ENCODE data around the gene PLA2G12A.
A peak's percentile ranks its signal among the peaks of the same experiment; 100 is the strongest.

The PLA2G12A gene
- total RNA-seq = 9.0 to 14.9 reads per million in 2 donors

- peak; percentile 53 to 81 (median 76) for DNase-seq
These were observed at the start of gene PLA2G12A for GRCh38 chr4:109729718-109730618. TSS of gene PLA2G12A (minus strand) at chr4:109730070. CDS start at chr4:109729809, 261 bp downstream.

- DNase-seq = no peak
These were observed 35.0 kb upstream of the PLA2G12A start for GRCh38 chr4:109764789-109765402.

GRCh38 chr4:109764376-109764775, 34.5 kb upstream of the PLA2G12A start:
- no peak for DNase-seq

GRCh38 chr4:109760682-109761081, 30.8 kb upstream of the PLA2G12A start:
- DNase-seq = peak in 1 of 5 experiments; percentile 11

- no peak for DNase-seq
These were observed 25.8 kb upstream of the PLA2G12A start for GRCh38 chr4:109755656-109756055.

GRCh38 chr4:109754093-109754857, 24.4 kb upstream of the PLA2G12A start:
- peak in 1 of 5 experiments; percentile 54 for DNase-seq

GRCh38 chr4:109752525-109752924, 22.7 kb upstream of the PLA2G12A start:
- peak in 1 of 5 experiments; percentile 9 for DNase-seq

- DNase-seq = no peak
These were observed 22.0 kb upstream of the PLA2G12A start for GRCh38 chr4:109751852-109752251.

- DNase-seq = no peak
These were observed 20.9 kb upstream of the PLA2G12A start for GRCh38 chr4:109750652-109751244.

GRCh38 chr4:109749388-109750082, 19.7 kb upstream of the PLA2G12A start:
- DNase-seq = no peak

- no peak for DNase-seq
These were observed 18.2 kb upstream of the PLA2G12A start for GRCh38 chr4:109748114-109748513.

- DNase-seq = no peak
These were observed 16.9 kb upstream of the PLA2G12A start for GRCh38 chr4:109746728-109747127.

- no peak for DNase-seq
These were observed 16.0 kb upstream of the PLA2G12A start for GRCh38 chr4:109745830-109746229.

GRCh38 chr4:109739547-109739946, 9.7 kb upstream of the PLA2G12A start:
- DNase-seq = no peak

GRCh38 chr4:109738104-109738872, 8.4 kb upstream of the PLA2G12A start:
- DNase-seq = no peak

GRCh38 chr4:109735566-109736365, 5.9 kb upstream of the PLA2G12A start:
- DNase-seq = no peak

- DNase-seq = no peak
These were observed 3.9 kb upstream of the PLA2G12A start for GRCh38 chr4:109733728-109734127.

- no peak for DNase-seq
These were observed 1.0 kb upstream of the PLA2G12A start for GRCh38 chr4:109730619-109731545.

- DNase-seq = peak in 1 of 5 experiments; percentile 9
These were observed 653 bp downstream of the PLA2G12A start for GRCh38 chr4:109729117-109729717.
